ENCODE measurements around the gene ANK3.

ANK3 gene

GRCh38 chr10:60032723-60033122 lies 357.0 kb downstream of the ANK3 start:
- peak; percentile 71 for FAIRE-seq
- DNase-seq (ENCODE audit: insufficient read length, low spot score), result peak; percentile 18
- no peak for TF ChIP-seq POLR2A (IDR thresholded peaks at IDR 0.05; ENCODE audit: low read depth, low read length)

DNA sequence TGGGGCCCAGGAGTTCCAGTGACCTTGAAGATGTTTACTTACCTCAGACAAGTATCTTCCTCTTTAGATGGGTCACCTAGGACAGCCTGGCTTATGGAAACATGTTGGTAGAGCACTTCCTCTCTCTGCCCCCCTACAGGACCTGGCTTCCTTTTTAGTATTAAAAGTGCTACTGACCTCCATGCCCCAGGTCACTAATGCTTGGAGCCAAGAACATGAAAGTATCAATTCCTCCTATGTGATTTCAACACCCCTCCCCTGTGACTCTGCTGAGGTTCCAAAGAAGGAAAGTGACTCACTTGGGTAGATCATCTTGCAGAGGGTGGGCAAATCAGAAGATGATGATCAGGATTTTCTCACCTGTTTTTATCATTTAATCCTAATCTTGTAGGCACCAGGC lies 358.0 kb downstream of the ANK3 start:
- FAIRE-seq, result no peak
- no peak for TF ChIP-seq POLR2A (IDR thresholded peaks at IDR 0.05; ENCODE audit: low read depth, low read length)
- peak; percentile 8 for DNase-seq (ENCODE audit: insufficient read length, low spot score)

DNA sequence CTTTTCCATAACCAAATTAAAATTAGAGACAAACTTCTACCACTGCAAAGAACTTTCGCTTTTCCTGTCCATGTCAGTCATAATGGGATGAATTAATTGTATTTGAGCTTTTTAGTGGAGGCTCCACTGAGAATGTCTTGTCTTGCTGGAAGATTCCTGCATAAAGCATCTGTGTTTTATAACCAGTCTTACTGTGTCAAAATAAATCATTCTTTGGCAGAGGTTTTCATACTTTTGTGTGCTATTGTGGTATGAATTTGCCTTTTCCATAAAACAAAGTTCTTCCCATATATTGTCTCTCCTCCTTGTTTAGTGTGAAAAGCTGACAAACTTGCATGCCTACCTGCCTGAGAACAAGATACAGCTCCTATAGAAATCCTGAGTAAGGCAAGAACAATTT lies 358.5 kb downstream of the ANK3 start:
- TF ChIP-seq POLR2A (IDR thresholded peaks at IDR 0.05; ENCODE audit: low read depth, low read length), result no peak
- FAIRE-seq (no peak), DNase-seq (ENCODE audit: insufficient read length, low spot score) (no peak)

DNA sequence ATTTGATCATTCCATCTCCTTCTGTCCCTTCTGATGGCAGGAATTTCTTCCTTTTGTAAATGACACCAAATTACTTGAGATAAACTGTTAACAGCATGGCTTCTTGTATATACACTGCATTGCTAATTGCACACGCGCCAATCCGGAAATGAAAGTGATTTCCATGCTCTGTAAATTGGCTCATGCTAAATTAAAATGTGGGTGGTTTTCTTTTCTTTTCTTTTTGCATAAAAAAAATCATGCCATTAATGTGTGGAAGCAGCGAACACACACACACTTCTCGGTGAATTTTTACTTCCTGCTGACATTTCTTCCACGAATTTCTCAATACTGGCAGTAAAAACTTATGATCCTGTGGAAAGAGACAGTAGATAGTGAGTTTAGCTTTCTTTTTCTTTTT lies 360.2 kb downstream of the ANK3 start:
- FAIRE-seq, result no peak

DNA sequence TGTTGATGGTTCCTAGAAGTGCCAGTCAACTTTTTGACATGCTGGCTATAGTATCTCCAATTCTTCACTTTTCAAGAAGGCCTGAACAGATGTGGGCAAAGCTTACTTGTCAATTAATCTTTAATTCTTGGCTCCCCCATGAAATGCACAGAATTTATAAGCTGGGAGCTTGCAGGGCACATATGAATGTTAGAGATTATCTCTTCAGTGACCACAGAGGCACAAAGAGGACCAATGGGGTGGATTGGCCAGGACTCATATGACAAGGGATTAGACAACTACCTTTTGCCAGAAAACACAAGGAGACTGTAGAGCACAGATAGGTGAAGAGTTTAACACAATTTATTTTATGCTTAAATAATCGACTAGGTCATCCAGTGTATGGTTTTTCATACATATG lies 361.6 kb downstream of the ANK3 start:
- TF ChIP-seq POLR2A (IDR thresholded peaks at IDR 0.05; ENCODE audit: low read depth, low read length), result no peak
- DNase-seq (ENCODE audit: insufficient read length, low spot score), result no peak
- FAIRE-seq, result no peak

More for the DNA sequence above, 360.2 kb downstream of the ANK3 start:
- no peak for DNase-seq (ENCODE audit: insufficient read length, low spot score)
- no peak for TF ChIP-seq POLR2A (IDR thresholded peaks at IDR 0.05; ENCODE audit: low read depth, low read length)

DNA sequence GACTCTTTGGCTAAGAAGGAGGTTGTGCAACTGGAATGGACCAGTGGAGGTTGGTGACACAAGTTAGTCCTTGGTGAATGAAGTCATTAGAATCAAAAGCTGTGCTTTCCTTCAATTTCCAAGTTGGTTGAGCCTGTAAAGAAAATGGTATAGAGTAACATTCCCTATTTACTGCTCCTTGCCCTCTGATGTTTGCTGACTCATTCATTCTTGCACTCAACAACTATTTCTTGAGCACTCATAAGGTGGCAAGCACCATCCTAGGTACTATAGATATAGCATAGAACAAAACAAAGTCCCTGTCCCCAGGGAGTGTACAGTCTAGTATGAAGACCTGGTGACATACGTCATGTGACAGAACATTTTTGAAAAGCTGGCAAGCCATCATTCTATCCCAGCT lies 364.4 kb downstream of the ANK3 start:
- FAIRE-seq (no peak), DNase-seq (ENCODE audit: insufficient read length, low spot score) (no peak)
- TF ChIP-seq POLR2A (IDR thresholded peaks at IDR 0.05; ENCODE audit: low read depth, low read length), result no peak

DNA sequence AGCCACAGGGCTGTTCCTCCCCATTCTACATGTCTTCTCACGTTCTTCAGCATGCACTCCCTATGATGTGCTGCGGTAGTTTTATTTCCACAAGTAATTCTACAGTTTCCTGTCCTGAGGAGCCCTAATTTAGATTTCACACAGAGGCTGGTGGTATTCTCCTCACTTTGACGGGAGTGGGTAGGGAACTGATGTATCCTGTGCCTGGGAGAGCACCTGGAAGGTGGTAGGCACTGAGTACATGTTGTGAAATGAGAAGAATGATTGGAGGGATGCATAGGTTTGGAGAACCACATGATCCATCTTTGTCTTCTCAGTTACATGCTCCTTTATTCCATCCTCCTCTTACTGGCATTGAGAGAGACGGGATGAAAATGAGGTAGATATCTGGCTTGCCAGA lies 365.2 kb downstream of the ANK3 start:
- TF ChIP-seq POLR2A (IDR thresholded peaks at IDR 0.05; ENCODE audit: low read depth, low read length), result no peak
- DNase-seq (ENCODE audit: insufficient read length, low spot score), result no peak

DNA sequence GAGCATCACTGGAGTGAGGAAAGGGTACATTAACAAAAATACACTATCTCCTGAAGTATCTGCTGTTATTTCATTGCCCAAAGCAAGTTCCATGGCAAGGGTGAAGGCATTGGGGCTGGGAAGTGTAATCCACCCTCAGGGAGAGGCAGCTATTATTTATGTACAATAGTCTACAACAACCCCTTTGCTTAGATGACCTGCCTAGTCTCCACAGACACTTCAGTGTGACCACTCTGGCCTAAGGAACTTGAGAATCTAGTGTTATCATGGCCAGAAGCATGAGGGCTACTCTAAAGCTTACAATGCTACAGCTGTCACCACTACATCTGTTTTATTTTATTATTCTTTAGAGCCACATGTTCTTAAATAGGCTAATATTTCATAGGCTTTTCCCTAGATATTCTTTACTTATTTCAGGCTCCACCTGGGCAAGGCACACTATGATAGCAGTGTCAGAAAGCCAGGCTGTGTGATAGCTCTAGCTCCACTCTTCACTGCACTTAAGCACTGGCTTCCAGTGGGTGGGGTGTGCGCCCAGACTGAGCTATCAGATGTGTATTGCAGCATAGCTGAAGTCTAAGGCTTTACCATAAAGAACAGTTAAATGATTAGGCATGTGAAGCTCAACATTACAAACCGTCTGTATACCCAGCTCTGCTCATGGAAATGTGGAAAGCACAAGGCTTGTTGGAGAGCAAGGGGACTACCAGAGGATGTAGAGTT lies 366.4 kb downstream of the ANK3 start:
- TF ChIP-seq POLR2A (IDR thresholded peaks at IDR 0.05; ENCODE audit: low read depth, low read length), result no peak
- DNase-seq (ENCODE audit: insufficient read length, low spot score) (no peak), FAIRE-seq (no peak)

More for the DNA sequence above, 365.2 kb downstream of the ANK3 start:
- no peak for FAIRE-seq

GRCh38 chr10:60021361-60021760 lies 368.3 kb downstream of the ANK3 start:
- no peak for TF ChIP-seq POLR2A (IDR thresholded peaks at IDR 0.05; ENCODE audit: low read depth, low read length)
- no peak for FAIRE-seq
- DNase-seq (ENCODE audit: insufficient read length, low spot score), result no peak

GRCh38 chr10:60016794-60017193 lies 372.9 kb downstream of the ANK3 start:
- TF ChIP-seq POLR2A (IDR thresholded peaks at IDR 0.05; ENCODE audit: low read depth, low read length), result no peak
- DNase-seq (ENCODE audit: insufficient read length, low spot score) (no peak), FAIRE-seq (no peak)

- DNase-seq (ENCODE audit: insufficient read length, low spot score), result no peak
- no peak for TF ChIP-seq POLR2A (IDR thresholded peaks at IDR 0.05; ENCODE audit: low read depth, low read length)
- FAIRE-seq, result no peak
These were observed 379.8 kb downstream of the ANK3 start for GRCh38 chr10:60009710-60010383.

GRCh38 chr10:60009276-60009675 lies 380.4 kb downstream of the ANK3 start:
- no peak for TF ChIP-seq POLR2A (IDR thresholded peaks at IDR 0.05; ENCODE audit: low read depth, low read length)
- FAIRE-seq (no peak), DNase-seq (ENCODE audit: insufficient read length, low spot score) (no peak)

GRCh38 chr10:60008816-60009215 lies 380.9 kb downstream of the ANK3 start:
- no peak for FAIRE-seq
- DNase-seq (ENCODE audit: insufficient read length, low spot score), result no peak
- TF ChIP-seq POLR2A (IDR thresholded peaks at IDR 0.05; ENCODE audit: low read depth, low read length), result no peak

DNA sequence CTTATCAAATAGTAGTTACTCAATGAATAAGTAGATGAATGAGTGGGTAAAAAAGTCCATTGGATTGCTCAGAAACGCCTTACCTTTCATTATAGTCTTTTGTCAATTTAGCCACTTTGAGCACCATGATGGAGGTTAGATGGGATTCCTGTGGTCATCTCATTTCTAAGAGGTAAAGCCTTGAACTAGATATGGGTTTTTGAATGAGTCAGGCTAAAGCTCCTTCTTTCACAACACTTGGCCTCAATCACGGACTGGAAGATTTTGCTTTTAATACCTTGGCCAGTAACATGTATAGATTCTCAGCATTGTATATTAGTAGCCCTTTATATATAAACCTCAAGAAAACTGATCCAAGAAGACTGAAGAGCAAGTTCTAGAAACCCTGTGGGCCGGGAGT lies 383.6 kb downstream of the ANK3 start:
- TF ChIP-seq POLR2A (IDR thresholded peaks at IDR 0.05; ENCODE audit: low read depth, low read length), result no peak
- DNase-seq (ENCODE audit: insufficient read length, low spot score) (no peak), FAIRE-seq (no peak)

All from H54 (cell line).